Central memory CD4-positive, alpha-beta T cell (primary cell): ENCODE measurements around the gene DSE.

Experiments
- DNase-seq: peaks from one replicate; pipeline ENCODE4 v3.0.0; 2022

The DSE gene

DNA sequence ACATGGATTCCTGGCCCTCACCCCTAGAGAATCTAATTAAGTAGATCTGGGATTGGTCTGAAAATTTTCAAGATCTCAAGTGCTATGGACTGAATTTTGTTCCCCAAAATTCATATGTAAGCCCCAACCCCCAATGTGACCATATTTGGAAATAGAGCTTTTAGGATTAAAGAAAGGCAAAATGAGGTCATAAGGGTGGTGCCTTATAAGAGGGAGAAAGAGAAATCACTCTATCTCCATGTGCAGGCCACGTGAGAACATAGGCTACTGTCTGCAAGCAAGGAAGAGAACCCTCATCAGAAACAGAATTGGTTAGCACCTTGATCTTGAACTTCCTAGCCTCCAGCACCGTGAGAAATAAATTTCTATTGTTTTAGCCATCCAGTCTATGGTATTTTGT, 8.5 kb upstream of the DSE start:
- no peak for DNase-seq

GRCh38 chr6:116363759-116364158, 7.0 kb upstream of the DSE start:
- DNase-seq, result no peak

- DNase-seq, result no peak
These were observed 6.4 kb upstream of the DSE start for GRCh38 chr6:116364321-116364720.

- DNase-seq, result no peak
These were observed 5.0 kb upstream of the DSE start for GRCh38 chr6:116365743-116366142.

- no peak for DNase-seq
These were observed 3.9 kb upstream of the DSE start for GRCh38 chr6:116366740-116367275.

GRCh38 chr6:116369540-116369939, 1.2 kb upstream of the DSE start:
- DNase-seq, result no peak

DNA sequence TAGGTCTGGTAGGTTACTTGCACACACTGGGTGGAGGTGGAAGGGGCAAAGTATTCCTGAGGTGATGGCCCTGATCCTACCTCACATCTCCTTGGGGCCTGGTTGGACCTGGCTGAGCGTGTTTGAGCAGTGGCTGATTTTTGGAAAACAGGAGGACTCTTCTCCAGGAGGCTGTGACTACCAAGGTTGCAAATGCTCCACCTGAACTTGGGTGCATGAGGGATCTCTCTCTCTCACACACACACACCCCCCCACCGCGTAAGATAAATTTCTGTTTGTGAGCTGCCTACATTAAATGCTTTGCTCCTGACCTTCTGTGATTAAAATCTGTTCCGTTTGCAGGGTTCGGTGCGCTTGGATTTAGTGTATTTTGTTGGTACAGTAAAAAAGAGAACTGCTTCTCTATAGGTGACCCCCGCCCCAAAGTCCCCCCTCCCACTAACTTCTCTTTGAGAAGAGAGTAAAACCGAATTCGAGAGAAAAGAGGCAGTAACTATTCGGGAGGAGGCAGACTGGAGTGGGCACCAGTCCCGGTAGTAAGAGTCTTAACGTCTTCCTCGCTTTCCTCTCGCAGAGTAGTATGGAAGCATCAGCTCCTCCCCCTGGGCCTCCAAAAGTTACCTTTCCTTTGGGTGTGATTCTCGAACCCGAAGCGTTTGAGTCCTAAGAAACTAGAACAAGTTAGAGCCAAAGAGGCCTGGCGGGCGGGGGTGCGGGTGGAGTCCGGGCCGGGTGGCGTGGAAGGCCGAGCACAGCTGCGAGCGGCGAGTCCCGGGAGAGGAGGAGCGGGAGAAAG, 585 bp upstream of the DSE start:
- no peak for DNase-seq

DNA sequence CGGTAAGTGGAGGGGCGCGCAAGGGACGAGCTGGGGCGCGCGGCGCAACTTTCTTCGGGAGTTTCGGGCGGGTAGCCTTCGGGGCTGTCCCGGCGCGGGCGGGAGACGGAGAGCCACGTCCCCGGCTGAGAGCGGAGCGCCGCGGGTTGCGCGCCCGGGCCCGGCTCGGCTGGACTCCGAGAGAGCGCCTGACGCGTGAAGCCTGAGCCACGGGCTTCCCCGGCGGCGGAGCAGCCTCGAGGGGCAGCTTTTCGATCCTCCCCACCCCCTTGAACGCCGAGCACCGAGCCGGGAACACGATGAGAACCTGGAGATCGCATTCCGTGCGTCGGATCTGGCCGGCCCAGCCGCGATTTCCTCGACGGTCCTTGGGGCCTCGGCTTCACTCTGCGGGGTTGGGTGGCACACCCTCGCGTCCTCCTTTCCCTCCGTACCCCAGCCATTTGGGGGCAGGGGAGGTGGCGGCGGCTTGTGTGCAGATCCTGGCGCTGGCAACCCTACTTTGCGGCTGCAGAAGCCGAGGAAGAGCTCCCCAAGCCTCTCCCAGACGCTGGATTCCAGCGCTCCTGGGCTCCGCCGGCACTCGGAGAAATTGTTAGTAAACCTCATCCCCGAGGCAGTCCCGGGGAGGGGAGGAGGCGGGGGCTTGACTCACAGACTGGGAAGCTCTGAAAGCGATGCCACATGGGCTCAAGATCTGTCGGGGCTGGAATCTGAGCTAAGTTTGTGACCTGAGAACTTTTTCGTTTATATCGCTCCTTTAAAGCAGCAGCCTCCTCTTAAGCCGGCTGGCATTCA, 572 bp downstream of the DSE start:
- peak; percentile 27 for DNase-seq

DNA sequence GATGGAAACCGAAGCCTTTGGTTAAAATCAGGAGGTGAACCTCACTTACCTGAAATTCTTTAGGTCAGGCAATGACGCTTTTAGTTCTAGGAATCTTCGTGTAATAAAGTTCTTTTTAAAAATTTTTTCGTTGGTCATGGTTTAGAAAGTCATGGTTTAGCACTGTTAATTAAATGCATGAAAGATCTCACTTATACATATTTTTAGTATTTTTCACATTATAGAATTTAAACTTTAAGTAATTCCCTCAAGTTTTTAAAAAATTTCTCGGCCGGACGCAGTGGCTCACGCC, 1.1 kb downstream of the DSE start:
- no peak for DNase-seq

- no peak for DNase-seq
These were observed 2.6 kb downstream of the DSE start for GRCh38 chr6:116373300-116373699.

GRCh38 chr6:116373940-116374339, 3.2 kb downstream of the DSE start:
- DNase-seq, result no peak

GRCh38 chr6:116374586-116374985, 3.8 kb downstream of the DSE start:
- no peak for DNase-seq

GRCh38 chr6:116375262-116375661, 4.5 kb downstream of the DSE start:
- DNase-seq, result no peak

- no peak for DNase-seq
These were observed 5.4 kb downstream of the DSE start for GRCh38 chr6:116376149-116376548.

- DNase-seq, result no peak
These were observed 9.0 kb downstream of the DSE start for GRCh38 chr6:116379764-116380163.

- no peak for DNase-seq
These were observed 9.6 kb downstream of the DSE start for GRCh38 chr6:116380346-116380745.

- no peak for DNase-seq
These were observed 10.3 kb downstream of the DSE start for GRCh38 chr6:116381000-116381399.

GRCh38 chr6:116382587-116382986, 11.8 kb downstream of the DSE start:
- no peak for DNase-seq

GRCh38 chr6:116384727-116385458, 14.1 kb downstream of the DSE start:
- DNase-seq, result no peak

GRCh38 chr6:116385459-116385802, 14.7 kb downstream of the DSE start:
- no peak for DNase-seq

- no peak for DNase-seq
These were observed 15.2 kb downstream of the DSE start for GRCh38 chr6:116385921-116386320.

GRCh38 chr6:116386581-116387299, 16.0 kb downstream of the DSE start:
- DNase-seq, result no peak

DNA sequence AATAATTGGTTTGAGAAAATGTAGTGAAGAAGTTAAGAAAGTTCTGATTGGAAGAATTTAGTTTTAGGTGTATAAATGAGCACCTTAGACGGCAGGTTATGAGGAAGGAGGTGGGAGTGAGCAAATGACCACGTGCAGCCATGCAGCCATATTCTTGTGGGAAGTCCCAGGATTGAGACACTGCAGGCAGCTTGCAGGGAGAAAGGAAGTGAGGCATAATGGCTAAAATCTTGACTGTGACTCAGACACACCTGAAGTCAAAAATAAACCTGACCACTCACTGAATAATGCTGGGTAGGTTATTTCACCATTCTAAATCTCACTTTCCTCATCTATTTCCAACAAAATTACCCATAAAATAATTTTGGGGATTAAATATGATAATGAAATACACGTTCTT, 16.6 kb downstream of the DSE start:
- DNase-seq, result no peak
